Mammary epithelial cell (primary cell): ENCODE results near the gene CACNA1D.

ENCODE experiments used
- CTCF ChIP-seq, 2 donors: IDR thresholded peaks in 1 of 2; conservative IDR thresholded peaks in 1 of 2; 2 replicates each; pipeline ENCODE4 v1.5.1; 2011 to 2012; ENCODE audit warnings: inconsistent platforms in 2 of 2, low read length in 2 of 2, mild to moderate bottlenecking in 2 of 2, control low read depth in 1 of 2, low read depth in 1 of 2; ENCODE audit not compliant: insufficient read depth in 1 of 2; ENCODE audit errors: extremely low read depth in 1 of 2
- EZH2 ChIP-seq: IDR thresholded peaks from 2 replicates; pipeline ENCODE4 v1.6.1; 2012; ENCODE audit warnings: low read length, inconsistent platforms, borderline replicate concordance

GRCh38 chr3:53682807-53683206, 188.4 kb downstream of the CACNA1D start:
- no peak for TF ChIP-seq CTCF (conservative IDR thresholded peaks at IDR 0.05 in 1 of 2, IDR thresholded peaks at IDR 0.05 in 1 of 2; ENCODE audit: extremely low read depth in 1 of 2, insufficient read depth in 1 of 2, low read depth in 1 of 2, low read length in 2 of 2)
- no peak for TF ChIP-seq EZH2
